Left lung (tissue), 10 donors: Measurements from ENCODE around the gene MAN1C1. TPM values are rescaled to one million over a fixed set of nuclear protein-coding genes. Genes with fewer than 3 reads are reported as not detected.
A peak's percentile ranks its signal among the peaks of the same experiment; 100 is the strongest.

ENCODE experiments used
- ATAC-seq: fragments of 200-7000 bp; cut with Tn5 transposase; one replicate; pipeline ENCODE4 v1.9.1; 2020; ENCODE audit warnings: moderate library complexity
- DNase-seq, 4 donors: peaks; one replicate each; pipeline ENCODE4 v3.0.0-alpha.2; 2013 to 2020
- H3K27ac ChIP-seq, 2 donors: fragments of 200-600 bp; sonication (generic) in 1 of 2; one replicate each; pipeline versions ENCODE4 v1.5.0 to v1.8.0; 2020 to 2021
- H3K27me3 ChIP-seq, 2 donors: fragments of 200-600 bp; sonication (generic) in 1 of 2; one replicate each; pipeline versions ENCODE4 v1.5.0 to v1.8.0; 2020 to 2021
- H3K36me3 ChIP-seq, 2 donors: fragments of 200-600 bp; sonication (generic) in 1 of 2; one replicate each; pipeline versions ENCODE4 v1.5.0 to v1.8.0; 2020 to 2021
- H3K4me1 ChIP-seq, 2 donors: fragments of 200-600 bp; one replicate each; pipeline ENCODE4 v1.8.0; 2021
- H3K4me3 ChIP-seq, 2 donors: fragments of 200-600 bp; sonication (generic) in 1 of 2; one replicate each; pipeline versions ENCODE4 v1.5.0 to v1.8.0; 2020 to 2021; ENCODE audit warnings: mild to moderate bottlenecking in 1 of 2
- H3K9me3 ChIP-seq, 2 donors: fragments of 200-600 bp; sonication (generic) in 1 of 2; one replicate each; pipeline versions ENCODE4 v1.5.0 to v1.8.0; 2020 to 2021
- CTCF ChIP-seq, 2 donors: fragments of 200-600 bp; sonication (generic) in 1 of 2; IDR thresholded peaks; one replicate each; pipeline versions ENCODE4 v1.5.0 to v1.8.0; 2021; ENCODE audit warnings: antibody characterized with exemption in 2 of 2
- intact Hi-C, 2 donors: fragments of 100-400 bp; cut with DNase I; formaldehyde crosslinking; loops; one replicate each; pipeline versions ENCODE4 v1.11.2 to v1.14.2; 2022
- polyA plus RNA-seq, 6 donors: library from polyadenylated mRNA; unstranded; fragments of 120-200 nt; gene quantifications; one replicate each; pipeline ENCODE4 v1.2.1, GENCODE V29; 2013; ENCODE audit not compliant: insufficient read length in 6 of 6
- total RNA-seq, 2 donors: library from RNA; stranded (reverse); fragmentation: NEBNext Ultra II Directional; extraction: Animal tissue kit (Norgen Biotek cat#: 25700); gene quantifications; one replicate each; pipeline ENCODE4 v1.2.1, GENCODE V29; 2021
- donor health status: DM: no; HTN: yes; CAD: no.
- donor health status: DM: no; HTN: no; CAD: no.

MAN1C1 gene
- total and polyA plus RNA-seq, 8 donors = 14.9 to 20.3 (median 16.1) TPM

- ATAC-seq = no peak
- intact Hi-C loops = no loop called here
- Histone ChIP-seq H3K27ac (no peak overlapping the region), H3K4me1 (peaks cover 0 to 6% of the 10 kb centered on the region in 2 donors), H3K9me3 (no peaks in the 10 kb centered on the region), H3K36me3 (no peaks in the 10 kb centered on the region), H3K4me3 (no peak overlapping the region), H3K27me3 (no peaks in the 10 kb centered on the region)
- DNase-seq = no peak
- TF ChIP-seq CTCF (IDR thresholded peaks at IDR 0.05) = no peak
Measured at GRCh38 chr1:25654109-25654660, 37.6 kb downstream of the MAN1C1 start.

GRCh38 chr1:25657121-25657882 lies 40.7 kb downstream of the MAN1C1 start:
- Histone ChIP-seq H3K36me3 (no peaks in the 10 kb centered on the region), H3K27ac (no peak overlapping the region), H3K4me1 (no peaks in the 10 kb centered on the region), H3K4me3 (no peak overlapping the region), H3K27me3 (no peaks in the 10 kb centered on the region), H3K9me3 (no peaks in the 10 kb centered on the region)
- TF ChIP-seq CTCF (IDR thresholded peaks at IDR 0.05) = no peak
- intact Hi-C loops = no loop called here
- no peak for DNase-seq
- ATAC-seq = no peak

GRCh38 chr1:25657883-25658760 lies 41.5 kb downstream of the MAN1C1 start:
- no peaks in the 10 kb centered on the region for H3K36me3 ChIP-seq
- no peaks in the 10 kb centered on the region for H3K4me1 ChIP-seq
- ATAC-seq (no peak), DNase-seq (no peak)
- H3K27me3 ChIP-seq = no peaks in the 10 kb centered on the region
- no peak overlapping the region for H3K27ac ChIP-seq
- TF ChIP-seq CTCF (IDR thresholded peaks at IDR 0.05) = no peak
- H3K4me3 ChIP-seq = no peak overlapping the region
- H3K9me3 ChIP-seq = no peaks in the 10 kb centered on the region
- intact Hi-C loops = no loop called here

GRCh38 chr1:25658791-25659431 lies 42.3 kb downstream of the MAN1C1 start:
- ATAC-seq = peak; percentile 56

More at GRCh38 chr1:25658791-25659431, 42.3 kb downstream of the MAN1C1 start:
- Histone ChIP-seq H3K4me1 (no peaks in the 10 kb centered on the region), H3K27me3 (no peaks in the 10 kb centered on the region), H3K9me3 (no peaks in the 10 kb centered on the region), H3K27ac (no peak overlapping the region), H3K4me3 (no peak overlapping the region), H3K36me3 (no peaks in the 10 kb centered on the region)
- intact Hi-C loops = no loop called here
- TF ChIP-seq CTCF (IDR thresholded peaks at IDR 0.05) = no peak
- peak in 2 of 4 donors; percentile 67 to 91 for DNase-seq
